22Rv1 (cell line): ENCODE measurements around the gene SNX13.

ENCODE experiments used
- H3K27ac ChIP-seq: fragments of 450-650 bp; 2 replicates; pipeline ENCODE4 v1.5.1; 2017
- ZFX ChIP-seq: fragments of 450-650 bp; IDR thresholded peaks from 2 replicates; pipeline ENCODE4 v1.6.1; 2017; ENCODE audit warnings: antibody characterized with exemption, borderline replicate concordance
- TF ChIP-seq, protein P1 (sequence below): fragments of 450-650 bp; IDR thresholded peaks from 2 replicates; pipeline ENCODE4 v1.5.1; 2017; ENCODE audit warnings: mild to moderate bottlenecking

SNX13 gene

GRCh38 chr7:17848516-17848915 lies 91.8 kb downstream of the SNX13 start:
- H3K27ac ChIP-seq: no peak overlapping the region
- TF ChIP-seq, protein P1, sequence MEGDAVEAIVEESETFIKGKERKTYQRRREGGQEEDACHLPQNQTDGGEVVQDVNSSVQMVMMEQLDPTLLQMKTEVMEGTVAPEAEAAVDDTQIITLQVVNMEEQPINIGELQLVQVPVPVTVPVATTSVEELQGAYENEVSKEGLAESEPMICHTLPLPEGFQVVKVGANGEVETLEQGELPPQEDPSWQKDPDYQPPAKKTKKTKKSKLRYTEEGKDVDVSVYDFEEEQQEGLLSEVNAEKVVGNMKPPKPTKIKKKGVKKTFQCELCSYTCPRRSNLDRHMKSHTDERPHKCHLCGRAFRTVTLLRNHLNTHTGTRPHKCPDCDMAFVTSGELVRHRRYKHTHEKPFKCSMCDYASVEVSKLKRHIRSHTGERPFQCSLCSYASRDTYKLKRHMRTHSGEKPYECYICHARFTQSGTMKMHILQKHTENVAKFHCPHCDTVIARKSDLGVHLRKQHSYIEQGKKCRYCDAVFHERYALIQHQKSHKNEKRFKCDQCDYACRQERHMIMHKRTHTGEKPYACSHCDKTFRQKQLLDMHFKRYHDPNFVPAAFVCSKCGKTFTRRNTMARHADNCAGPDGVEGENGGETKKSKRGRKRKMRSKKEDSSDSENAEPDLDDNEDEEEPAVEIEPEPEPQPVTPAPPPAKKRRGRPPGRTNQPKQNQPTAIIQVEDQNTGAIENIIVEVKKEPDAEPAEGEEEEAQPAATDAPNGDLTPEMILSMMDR: no peak
- TF ChIP-seq ZFX: no peak

- TF ChIP-seq, protein P1: no peak
- no peak for TF ChIP-seq ZFX
- H3K27ac ChIP-seq: peak overlapping the region; percentile 22; the same call in 1 of the 2 replicates
Observed at GRCh38 chr7:17846935-17847334, 93.4 kb downstream of the SNX13 start.

DNA sequence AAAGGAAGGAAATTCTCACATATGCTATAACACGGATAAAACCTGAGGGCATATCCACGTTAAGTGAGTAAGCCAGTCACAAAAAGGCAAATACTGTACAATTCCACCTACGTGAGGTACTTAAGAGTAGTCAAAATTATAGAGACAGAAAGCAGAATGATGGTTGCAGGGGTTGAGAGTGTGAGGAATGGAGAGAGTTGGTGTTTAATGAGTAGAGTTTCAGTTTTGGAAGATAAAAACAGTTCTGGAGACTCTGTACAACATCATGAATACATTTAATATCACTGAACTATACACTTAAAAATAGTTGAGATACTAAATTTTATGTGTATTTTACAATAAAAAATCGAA lies 95.1 kb downstream of the SNX13 start:
- no peak for TF ChIP-seq ZFX
- TF ChIP-seq, protein P1: no peak
- H3K27ac ChIP-seq: peak overlapping the region; percentile 42

DNA sequence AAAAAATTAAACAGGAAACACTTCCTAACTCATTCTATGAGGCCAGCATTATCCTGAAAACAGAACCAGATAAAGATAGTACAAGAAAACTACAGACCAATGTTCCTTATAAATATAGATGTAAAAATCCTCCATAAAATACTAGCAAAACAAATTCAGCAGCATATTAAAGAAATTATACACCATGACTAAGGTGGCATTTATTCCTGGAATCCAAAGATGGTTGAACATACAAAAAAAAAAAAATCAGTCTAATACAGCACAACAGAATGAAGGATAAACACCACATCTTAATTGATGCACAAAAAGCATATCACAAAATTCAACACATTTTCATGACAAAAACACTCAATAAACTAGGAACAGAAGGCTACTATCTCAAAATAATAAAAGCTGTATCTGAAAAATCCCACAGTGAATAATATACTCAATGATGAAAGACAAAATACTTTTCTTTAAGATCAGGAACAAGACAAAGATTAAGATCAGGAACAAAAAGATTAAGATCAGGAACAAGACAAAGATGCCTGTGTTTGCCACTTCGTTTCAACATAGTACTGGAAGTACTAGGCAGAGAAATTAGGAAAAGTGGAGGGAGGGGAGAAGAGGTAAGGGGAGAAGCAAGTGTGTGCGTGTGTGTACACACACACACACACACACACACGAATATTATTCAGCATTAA lies 95.6 kb downstream of the SNX13 start:
- TF ChIP-seq ZFX: no peak
- TF ChIP-seq, protein P1: no peak
- H3K27ac ChIP-seq: peak overlapping the region; percentile 42

DNA sequence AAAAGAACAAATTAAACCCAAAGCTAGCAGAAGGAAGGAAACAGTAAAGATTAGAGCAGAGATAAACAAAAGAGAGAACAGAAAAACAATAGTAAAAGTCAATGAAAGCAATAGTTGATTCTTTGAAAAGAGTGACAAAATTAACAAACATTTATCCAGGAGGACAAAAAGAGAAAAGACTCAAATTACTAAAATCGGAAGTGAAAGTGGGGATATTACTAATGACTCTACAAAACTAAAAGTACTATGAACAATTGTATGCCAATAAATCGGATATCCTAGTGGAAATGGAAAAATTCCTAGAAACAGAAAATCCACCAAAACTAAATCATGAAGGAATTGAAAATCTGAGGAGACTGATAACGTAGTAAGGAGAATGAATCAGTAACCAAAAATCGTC lies 96.3 kb downstream of the SNX13 start:
- TF ChIP-seq, protein P1: no peak
- TF ChIP-seq ZFX: no peak
- H3K27ac ChIP-seq: peak overlapping the region; percentile 42

DNA sequence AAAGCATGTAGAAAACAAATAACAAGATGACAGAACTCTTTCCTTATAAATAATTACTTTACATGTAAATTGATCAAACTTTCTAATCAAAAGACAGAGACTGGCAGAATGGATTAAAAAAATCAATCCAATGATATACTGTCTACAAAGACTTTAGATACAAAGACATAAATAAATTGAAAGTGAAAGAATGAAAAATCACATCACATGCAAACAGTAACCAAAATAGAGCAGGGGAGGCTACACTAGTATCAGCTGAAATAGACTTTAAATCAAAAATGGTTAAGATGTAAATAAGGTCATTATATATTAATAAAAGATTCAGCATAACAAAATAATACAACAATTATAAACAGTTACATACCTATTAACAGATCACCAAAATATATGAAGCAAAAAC lies 97.3 kb downstream of the SNX13 start:
- no peak overlapping the region for H3K27ac ChIP-seq
- TF ChIP-seq, protein P1: no peak
- TF ChIP-seq ZFX: no peak

DNA sequence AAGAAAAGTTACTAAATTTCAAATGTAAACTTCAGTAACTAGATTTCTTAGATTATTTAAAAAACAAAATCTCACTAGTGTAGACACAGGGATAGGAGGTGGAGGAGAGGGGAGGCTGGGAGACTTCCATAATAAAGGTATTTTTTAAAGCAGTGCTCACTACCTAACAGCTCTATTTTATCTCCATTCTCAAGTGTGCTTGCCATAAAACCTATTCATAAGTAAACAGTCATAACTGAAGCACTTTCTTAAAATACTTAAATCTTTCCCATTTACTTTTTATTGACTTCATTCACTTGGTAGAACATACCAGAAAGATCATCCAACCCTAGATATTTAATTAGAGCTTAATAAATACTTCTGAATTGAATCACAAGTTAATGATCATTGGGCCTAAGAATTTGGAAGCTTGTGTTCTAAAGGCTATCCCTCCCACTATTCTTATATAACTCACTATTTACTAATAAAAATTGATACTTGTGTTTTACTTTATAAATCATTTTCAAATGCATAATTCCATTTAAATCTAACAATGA lies 107.4 kb downstream of the SNX13 start:
- TF ChIP-seq, protein P1: no peak
- H3K27ac ChIP-seq: no peak overlapping the region
